Caco-2 (cell line): ENCODE results near the gene PDIA5. TPM values are rescaled to one million over a fixed set of nuclear protein-coding genes. Genes with fewer than 3 reads are reported as not detected.

ENCODE experiments used
- BruUV-seq: library from RNA; stranded (reverse); fragments of 400-500 nt; replicated peaks from 2 replicates; lab custom pipeline; 2021; lab: Mats Ljungman, UMichigan
- CTCF ChIA-PET: fragments of 300-600 bp; sonication (Branson Sonifier 250); formaldehyde crosslinking; loops from one replicate; lab custom pipeline; 2022; ENCODE audit warnings: antibody characterized with exemption; lab: Charles Lee
- POLR2A ChIA-PET: fragments of 300-600 bp; sonication (Branson Sonifier 250); formaldehyde crosslinking; loops from one replicate; lab custom pipeline; 2022; ENCODE audit warnings: antibody characterized with exemption; lab: Charles Lee
- DNase-seq, 2 experiments: peaks; one replicate each; pipeline versions ENCODE4 v3.0.0 to v3.0.0-alpha.2; 2020 to 2022
- H3K27me3 ChIP-seq: replicated peaks from 2 replicates; pipeline ENCODE4 v1.6.0; 2011; ENCODE audit warnings: low read length; ENCODE audit not compliant: control insufficient read depth, insufficient read depth
- H3K36me3 ChIP-seq: 2 replicates; pipeline ENCODE4 v1.5.1; 2011; ENCODE audit warnings: low read length; ENCODE audit not compliant: control insufficient read depth, insufficient read depth
- H3K4me1 ChIP-seq: fragments of 250-450 bp; sonication (Bioruptor Pico); 2 replicates; pipeline ENCODE4 v1.5.1; 2020; ENCODE audit warnings: mild to moderate bottlenecking
- H3K4me3 ChIP-seq: 2 replicates; pipeline ENCODE4 v1.5.1; 2011; ENCODE audit warnings: low read depth, mild to moderate bottlenecking, control low read depth, low read length
- H3K9me3 ChIP-seq: fragments of 250-450 bp; sonication (Bioruptor Pico); 2 replicates; pipeline ENCODE4 v1.5.1; 2020; ENCODE audit warnings: mild to moderate bottlenecking, moderate library complexity
- H3K27ac Mint-ChIP-seq: one replicate; pipeline ENCODE4 v1.8.0; 2022; ENCODE audit warnings: mixed read lengths; ENCODE audit not compliant: unreplicated experiment
- H3K27me3 Mint-ChIP-seq: one replicate; pipeline ENCODE4 v1.8.0; 2022; ENCODE audit warnings: mixed read lengths; ENCODE audit not compliant: insufficient read depth, unreplicated experiment
- H3K36me3 Mint-ChIP-seq: one replicate; pipeline ENCODE4 v1.8.0; 2022; ENCODE audit warnings: mild to moderate bottlenecking, mixed read lengths; ENCODE audit not compliant: insufficient read depth, unreplicated experiment
- H3K4me1 Mint-ChIP-seq: one replicate; pipeline ENCODE4 v1.8.0; 2022; ENCODE audit warnings: low read depth, mixed read lengths; ENCODE audit not compliant: unreplicated experiment
- H3K4me3 Mint-ChIP-seq: one replicate; pipeline ENCODE4 v1.8.0; 2022; ENCODE audit warnings: mild to moderate bottlenecking, moderate library complexity, mixed read lengths; ENCODE audit not compliant: unreplicated experiment
- H3K9me3 Mint-ChIP-seq: one replicate; pipeline ENCODE4 v1.8.0; 2022; ENCODE audit warnings: mixed read lengths; ENCODE audit not compliant: unreplicated experiment
- intact Hi-C: fragments of 100-400 bp; cut with micrococcal nuclease; formaldehyde crosslinking; loops from one replicate; pipeline ENCODE4 v1.10.0; 2022; ENCODE audit not compliant: unreplicated experiment
- total RNA-seq: library from RNA; stranded (reverse); gene quantifications from 2 replicates; pipeline ENCODE4 v1.2.3, GENCODE V29; 2022
- TF ChIP-seq, protein P1 (sequence below), 2 experiments: fragments of 200-600 bp in 1 of 2; IDR thresholded peaks; 1 replicate in 1 of 2; 2 replicates in 1 of 2; pipeline versions ENCODE4 v1.5.1 to v1.8.0; 2011 to 2022; ENCODE audit warnings: antibody characterized with exemption in 1 of 2, control low read depth in 1 of 2, inconsistent platforms in 1 of 2, low read depth in 1 of 2, low read length in 1 of 2, mild to moderate bottlenecking in 1 of 2, moderate library complexity in 1 of 2; ENCODE audit not compliant: insufficient read depth in 1 of 2, severe bottlenecking in 1 of 2, unreplicated experiment in 1 of 2

The PDIA5 gene
- total RNA-seq, 1 experiment from 2014 or later = 48.2 TPM

DNA sequence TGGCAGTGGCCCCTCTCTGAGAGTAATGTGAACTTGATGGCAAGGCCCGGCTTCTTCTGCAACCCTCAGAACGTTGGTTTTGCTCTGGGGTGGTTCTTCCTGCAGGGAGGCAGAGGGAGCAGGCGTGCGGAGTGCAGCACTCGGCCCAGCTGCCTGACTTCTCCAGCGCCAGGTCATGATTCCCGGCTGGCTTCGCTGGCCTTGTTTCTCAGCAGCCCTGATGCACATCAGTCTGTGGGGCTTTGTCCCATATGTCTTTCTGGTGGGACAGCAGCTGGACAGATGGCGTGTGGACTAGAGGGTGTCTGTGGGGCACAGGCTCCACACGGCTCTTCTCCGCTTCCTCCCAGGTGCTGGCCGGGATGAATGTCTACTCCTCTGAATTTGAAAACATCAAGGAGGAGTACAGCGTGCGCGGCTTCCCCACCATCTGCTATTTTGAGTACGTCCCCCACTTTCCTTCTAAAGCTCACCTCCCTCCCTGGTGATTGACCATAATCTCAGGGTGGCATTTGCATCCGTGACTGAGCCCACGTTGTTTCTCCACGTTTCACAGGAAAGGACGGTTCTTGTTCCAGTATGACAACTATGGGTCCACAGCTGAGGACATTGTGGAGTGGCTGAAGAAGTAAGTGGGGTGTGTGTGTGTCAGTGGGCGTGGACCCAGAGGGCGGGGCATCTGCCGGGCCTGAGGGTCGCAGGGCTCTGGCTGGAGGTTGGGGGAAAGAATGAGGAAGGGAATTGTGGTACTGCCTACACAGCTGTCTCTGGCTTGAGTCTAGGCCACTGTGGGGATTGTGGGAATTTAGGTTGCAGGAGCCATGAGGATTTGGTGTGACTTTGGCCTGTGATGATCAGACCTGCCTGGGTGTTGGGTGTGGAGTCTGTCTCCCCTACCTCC, 57.1 kb downstream of the PDIA5 start:
- no TSS peak for BruUV-seq
- no peak overlapping the region for H3K4me3 ChIP-seq
- peaks cover 1% of the 10 kb centered on the region for H3K36me3 ChIP-seq
- no peak for DNase-seq
- H3K4me1 ChIP-seq = no peaks in the 10 kb centered on the region; the same call in 1 of the 2 replicates
- Mint-ChIP-seq H3K4me3 (no peak overlapping the region), H3K27ac (no peak overlapping the region), H3K27me3 (no peaks in the 10 kb centered on the region), H3K4me1 (peaks cover 5% of the 10 kb centered on the region), H3K9me3 (no peaks in the 10 kb centered on the region), H3K36me3 (peaks cover 50% of the 10 kb centered on the region)
- intact Hi-C loops = no loop called here
- TF ChIP-seq, protein P1, sequence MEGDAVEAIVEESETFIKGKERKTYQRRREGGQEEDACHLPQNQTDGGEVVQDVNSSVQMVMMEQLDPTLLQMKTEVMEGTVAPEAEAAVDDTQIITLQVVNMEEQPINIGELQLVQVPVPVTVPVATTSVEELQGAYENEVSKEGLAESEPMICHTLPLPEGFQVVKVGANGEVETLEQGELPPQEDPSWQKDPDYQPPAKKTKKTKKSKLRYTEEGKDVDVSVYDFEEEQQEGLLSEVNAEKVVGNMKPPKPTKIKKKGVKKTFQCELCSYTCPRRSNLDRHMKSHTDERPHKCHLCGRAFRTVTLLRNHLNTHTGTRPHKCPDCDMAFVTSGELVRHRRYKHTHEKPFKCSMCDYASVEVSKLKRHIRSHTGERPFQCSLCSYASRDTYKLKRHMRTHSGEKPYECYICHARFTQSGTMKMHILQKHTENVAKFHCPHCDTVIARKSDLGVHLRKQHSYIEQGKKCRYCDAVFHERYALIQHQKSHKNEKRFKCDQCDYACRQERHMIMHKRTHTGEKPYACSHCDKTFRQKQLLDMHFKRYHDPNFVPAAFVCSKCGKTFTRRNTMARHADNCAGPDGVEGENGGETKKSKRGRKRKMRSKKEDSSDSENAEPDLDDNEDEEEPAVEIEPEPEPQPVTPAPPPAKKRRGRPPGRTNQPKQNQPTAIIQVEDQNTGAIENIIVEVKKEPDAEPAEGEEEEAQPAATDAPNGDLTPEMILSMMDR (IDR thresholded peaks at IDR 0.05; ENCODE audit: insufficient read depth in 1 of 2, low read depth in 1 of 2, low read length in 1 of 2, severe bottlenecking in 1 of 2, unreplicated experiment in 1 of 2) = no peak
- POLR2A ChIA-PET = no interaction called here
- H3K9me3 ChIP-seq = no peaks in the 10 kb centered on the region
- H3K27me3 ChIP-seq = no peaks in the 10 kb centered on the region
- CTCF ChIA-PET = interaction anchor here (0.6 kb wide), 1 partner anchor 734 kb away, joined by 3 read pairs; no protein-coding TSS in a partner anchor

DNA sequence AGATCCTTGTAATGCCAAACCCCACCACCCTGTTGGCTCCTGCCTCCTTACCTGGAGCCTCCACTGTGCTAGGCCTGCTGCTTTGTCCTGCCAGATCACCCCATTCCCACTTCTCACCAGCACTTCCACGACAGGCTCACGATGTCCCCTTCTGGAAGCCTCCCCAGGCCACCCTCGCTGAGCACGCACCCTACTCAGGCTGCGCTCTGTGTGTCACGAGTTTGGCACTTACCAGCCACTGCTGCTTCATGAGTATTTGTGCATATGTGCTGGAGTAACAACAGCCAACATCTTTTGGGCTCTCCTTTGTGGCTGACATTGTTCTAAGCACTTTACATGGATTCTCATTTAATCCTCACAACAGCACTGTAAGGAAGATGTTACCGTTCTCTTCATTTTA, 58.1 kb downstream of the PDIA5 start:
- intact Hi-C loops = no loop called here
- TF ChIP-seq, protein P1 (IDR thresholded peaks at IDR 0.05; ENCODE audit: insufficient read depth in 1 of 2, low read depth in 1 of 2, low read length in 1 of 2, severe bottlenecking in 1 of 2, unreplicated experiment in 1 of 2) = no peak
- no peak overlapping the region for H3K4me3 ChIP-seq
- Mint-ChIP-seq H3K4me3 (no peak overlapping the region), H3K4me1 (peaks cover 6% of the 10 kb centered on the region), H3K27ac (no peak overlapping the region), H3K36me3 (peaks cover 57% of the 10 kb centered on the region), H3K9me3 (no peaks in the 10 kb centered on the region), H3K27me3 (no peaks in the 10 kb centered on the region)
- ChIA-PET CTCF (no interaction called here), POLR2A (no interaction called here)
- no peak for DNase-seq
- H3K27me3 ChIP-seq = no peaks in the 10 kb centered on the region
- no TSS peak for BruUV-seq
- peaks cover 1% of the 10 kb centered on the region; the same call in 1 of the 2 replicates for H3K36me3 ChIP-seq
- H3K4me1 ChIP-seq = peaks cover 4% of the 10 kb centered on the region
- no peaks in the 10 kb centered on the region for H3K9me3 ChIP-seq

DNA sequence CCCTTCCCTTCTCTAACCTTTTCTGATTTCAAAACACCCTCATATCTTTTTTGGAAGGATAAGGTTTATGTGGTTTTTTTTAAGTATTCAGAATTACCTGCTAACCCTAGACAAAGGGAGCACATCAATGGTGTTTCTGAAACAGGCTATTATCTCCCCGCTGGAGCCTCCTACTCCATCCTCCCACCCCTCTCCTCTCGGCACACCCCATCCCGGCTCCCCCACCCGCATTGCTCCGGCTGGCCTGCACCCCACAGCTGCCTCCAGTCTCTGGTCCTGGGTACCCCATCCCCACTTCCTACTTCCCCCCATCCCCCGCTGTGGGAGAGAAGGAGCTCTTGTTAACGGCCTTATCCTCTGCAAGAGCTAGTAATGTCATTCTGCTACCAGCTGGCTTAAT, 59.2 kb downstream of the PDIA5 start:
- ChIA-PET CTCF (no interaction called here), POLR2A (no interaction called here)
- no peaks in the 10 kb centered on the region for H3K27me3 ChIP-seq
- H3K4me3 ChIP-seq = no peak overlapping the region
- BruUV-seq = no TSS peak
- H3K9me3 ChIP-seq = no peaks in the 10 kb centered on the region
- peaks cover 4% of the 10 kb centered on the region; the same call in 1 of the 2 replicates for H3K36me3 ChIP-seq
- intact Hi-C loops = no loop called here
- Mint-ChIP-seq H3K9me3 (no peaks in the 10 kb centered on the region), H3K4me1 (peaks cover 6% of the 10 kb centered on the region), H3K27me3 (no peaks in the 10 kb centered on the region), H3K27ac (no peak overlapping the region), H3K36me3 (peaks cover 55% of the 10 kb centered on the region), H3K4me3 (no peak overlapping the region)
- DNase-seq = no peak
- peaks cover 8% of the 10 kb centered on the region for H3K4me1 ChIP-seq
- TF ChIP-seq, protein P1 (IDR thresholded peaks at IDR 0.05; ENCODE audit: insufficient read depth in 1 of 2, low read depth in 1 of 2, low read length in 1 of 2, severe bottlenecking in 1 of 2, unreplicated experiment in 1 of 2) = no peak
